Cardiac fibroblast (primary cell): Measurements from ENCODE around the gene ERICH3.

Experiments
- DNase-seq, 2 donors: peaks; one replicate each; pipeline versions ENCODE4 v3.0.0 to v3.0.0-alpha.2; 2010; ENCODE audit warnings: low read depth in 2 of 2
- H3K4me3 ChIP-seq, 2 donors: replicated peaks in 1 of 2; 1 replicate in 1 of 2; 2 replicates in 1 of 2; pipeline ENCODE4 v1.5.1; 2011; ENCODE audit warnings: low read depth in 2 of 2, low read length in 2 of 2, mild to moderate bottlenecking in 2 of 2, moderate library complexity in 1 of 2
- TF ChIP-seq, protein P1 (sequence below): IDR thresholded peaks from one replicate; pipeline ENCODE4 v1.5.1; 2011; ENCODE audit warnings: low read depth, mild to moderate bottlenecking, low read length, inconsistent platforms

ERICH3 gene

DNA sequence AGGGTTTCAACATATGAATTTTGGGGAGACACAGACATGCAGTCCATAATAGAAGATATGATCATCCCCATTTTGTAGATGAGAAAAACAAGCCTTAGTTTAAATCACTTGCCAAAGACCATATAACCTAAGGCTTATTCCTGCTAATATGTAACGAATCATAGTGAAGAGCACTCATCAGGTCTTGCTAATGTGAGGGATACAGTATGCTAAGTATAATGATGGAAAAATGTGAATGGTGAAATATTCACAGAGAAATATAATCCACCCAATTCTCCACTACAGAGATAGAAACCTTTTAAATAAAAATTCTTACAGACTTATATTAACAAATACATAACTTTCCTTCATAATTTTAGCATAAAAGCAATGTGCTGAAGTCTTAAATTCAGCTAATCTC lies 18.9 kb downstream of the ERICH3 start:
- TF ChIP-seq, protein P1, sequence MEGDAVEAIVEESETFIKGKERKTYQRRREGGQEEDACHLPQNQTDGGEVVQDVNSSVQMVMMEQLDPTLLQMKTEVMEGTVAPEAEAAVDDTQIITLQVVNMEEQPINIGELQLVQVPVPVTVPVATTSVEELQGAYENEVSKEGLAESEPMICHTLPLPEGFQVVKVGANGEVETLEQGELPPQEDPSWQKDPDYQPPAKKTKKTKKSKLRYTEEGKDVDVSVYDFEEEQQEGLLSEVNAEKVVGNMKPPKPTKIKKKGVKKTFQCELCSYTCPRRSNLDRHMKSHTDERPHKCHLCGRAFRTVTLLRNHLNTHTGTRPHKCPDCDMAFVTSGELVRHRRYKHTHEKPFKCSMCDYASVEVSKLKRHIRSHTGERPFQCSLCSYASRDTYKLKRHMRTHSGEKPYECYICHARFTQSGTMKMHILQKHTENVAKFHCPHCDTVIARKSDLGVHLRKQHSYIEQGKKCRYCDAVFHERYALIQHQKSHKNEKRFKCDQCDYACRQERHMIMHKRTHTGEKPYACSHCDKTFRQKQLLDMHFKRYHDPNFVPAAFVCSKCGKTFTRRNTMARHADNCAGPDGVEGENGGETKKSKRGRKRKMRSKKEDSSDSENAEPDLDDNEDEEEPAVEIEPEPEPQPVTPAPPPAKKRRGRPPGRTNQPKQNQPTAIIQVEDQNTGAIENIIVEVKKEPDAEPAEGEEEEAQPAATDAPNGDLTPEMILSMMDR: no peak
- DNase-seq: no peak

DNA sequence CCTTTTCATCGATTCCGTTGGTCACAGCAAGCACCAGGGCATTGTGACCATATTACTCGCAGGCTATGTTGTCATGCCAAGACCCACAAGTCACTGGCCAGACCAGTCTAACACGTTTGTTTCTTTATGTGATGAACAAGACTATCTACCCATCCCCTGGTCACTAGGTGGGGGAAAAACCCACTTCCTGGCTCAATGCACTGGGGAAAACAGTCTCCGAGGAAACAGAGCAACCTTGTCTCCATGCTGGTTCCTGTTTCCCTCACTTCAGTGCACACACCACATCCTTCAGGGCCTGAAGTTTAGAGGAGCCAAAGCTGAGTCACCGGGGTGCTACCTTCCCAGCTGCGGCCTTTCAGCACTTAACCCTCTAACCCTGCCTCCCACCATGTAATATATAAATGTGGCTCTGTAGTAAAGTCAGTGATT lies 20.9 kb downstream of the ERICH3 start:
- peak; percentile 16 to 39 for DNase-seq
- TF ChIP-seq, protein P1: no peak

More for the DNA sequence above, 18.9 kb downstream of the ERICH3 start:
- no peak overlapping the region for H3K4me3 ChIP-seq

DNA sequence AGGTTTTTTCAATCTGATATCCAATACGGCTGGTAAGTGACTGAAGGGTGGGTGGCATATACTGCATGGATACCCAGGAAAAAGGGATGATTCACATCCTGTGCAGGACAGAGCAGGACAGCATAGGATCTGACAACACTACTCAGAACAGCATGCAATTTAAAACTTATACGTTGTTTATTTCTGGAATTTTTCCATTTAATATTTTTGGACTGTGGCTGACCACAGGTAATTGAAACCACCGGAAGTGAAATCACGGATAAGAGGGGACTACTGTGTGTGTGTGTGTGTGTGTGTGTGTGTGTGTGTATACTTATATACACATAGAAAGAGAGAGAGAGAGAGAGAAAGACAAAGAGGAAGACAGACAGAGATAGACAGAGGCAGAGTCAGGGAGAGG lies 23.0 kb downstream of the ERICH3 start:
- no peak overlapping the region for H3K4me3 ChIP-seq
- DNase-seq: peak in 1 of 2 donors; percentile 8
- TF ChIP-seq, protein P1: no peak

More for the DNA sequence above, 20.9 kb downstream of the ERICH3 start:
- no peak overlapping the region for H3K4me3 ChIP-seq

DNA sequence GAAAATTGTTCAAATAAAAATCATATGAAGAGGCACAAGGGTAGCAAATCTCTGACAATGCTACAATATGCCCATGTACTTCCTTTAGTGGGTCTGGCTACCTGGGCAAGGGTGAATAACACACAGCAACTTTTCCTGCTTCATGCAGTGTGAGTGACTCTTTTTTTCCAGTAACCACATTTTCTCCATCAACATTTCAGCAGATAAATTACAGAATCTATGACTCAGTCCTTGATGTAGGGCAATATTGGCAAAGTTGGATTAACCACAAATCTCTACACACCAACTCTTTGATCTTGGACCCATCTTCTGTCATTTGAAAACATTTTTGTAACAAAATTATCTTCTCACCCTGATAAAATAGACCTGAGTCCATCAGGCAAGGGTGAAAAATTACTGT lies 31.7 kb downstream of the ERICH3 start:
- DNase-seq: no peak
- H3K4me3 ChIP-seq: no peak overlapping the region
- TF ChIP-seq, protein P1: no peak

DNA sequence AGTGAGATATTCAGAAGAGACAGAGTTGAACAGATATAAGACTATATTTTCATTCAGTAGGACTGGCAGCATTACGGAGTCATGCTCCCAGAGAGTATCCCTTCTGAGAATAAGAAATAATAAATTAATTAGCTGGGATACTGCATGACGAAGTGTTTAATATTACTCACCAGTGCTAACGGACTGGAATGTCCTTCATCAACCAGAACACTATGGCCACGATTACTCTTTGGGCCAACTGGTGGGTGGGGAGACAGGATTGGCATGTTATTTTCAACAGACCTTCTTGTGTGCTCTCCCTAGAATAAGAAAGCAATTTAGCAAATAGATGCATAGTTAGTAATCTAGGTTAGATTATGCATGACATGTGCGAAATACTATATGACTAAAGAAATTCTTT lies 32.4 kb downstream of the ERICH3 start:
- TF ChIP-seq, protein P1: no peak
- no peak overlapping the region for H3K4me3 ChIP-seq
- no peak for DNase-seq

DNA sequence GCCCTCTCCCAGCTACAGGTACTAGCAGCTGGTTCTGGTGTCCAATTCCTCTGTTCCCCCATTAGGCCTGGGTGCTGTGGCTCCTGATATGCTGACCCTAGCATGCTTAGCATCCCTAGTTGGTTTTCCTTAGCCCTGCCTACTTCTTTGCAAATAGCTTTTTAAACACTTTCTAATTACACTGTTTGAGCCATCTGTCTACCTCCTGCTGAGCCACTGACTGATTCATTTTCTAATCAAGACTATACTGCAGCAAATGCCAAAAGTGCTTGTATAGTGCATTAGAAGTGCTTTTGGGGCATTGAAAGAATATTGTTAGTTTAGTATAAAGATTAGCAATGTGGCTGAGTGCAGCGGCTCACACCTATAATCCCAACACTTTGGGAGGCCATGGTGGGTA lies 36.3 kb downstream of the ERICH3 start:
- no peak for DNase-seq
- no peak overlapping the region for H3K4me3 ChIP-seq
- TF ChIP-seq, protein P1: no peak

DNA sequence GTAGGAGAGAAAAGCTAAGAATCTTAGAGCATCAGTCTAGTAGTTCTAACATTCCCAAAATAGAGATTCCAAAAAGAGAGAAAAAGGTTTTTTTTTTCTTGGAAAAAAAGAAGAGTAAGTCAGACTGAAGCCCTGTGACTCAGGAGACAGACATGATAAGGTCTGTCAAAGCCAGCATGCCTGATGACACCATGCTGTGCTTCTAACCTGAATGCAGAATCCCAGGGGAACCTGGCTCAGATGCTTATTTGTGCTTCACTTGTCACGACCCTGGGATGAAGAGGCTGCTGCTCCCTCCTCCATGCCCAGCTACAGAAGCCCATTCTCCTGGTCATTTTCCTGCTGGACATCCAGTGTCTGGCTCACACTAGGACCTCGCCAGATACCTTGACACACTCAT lies 44.3 kb downstream of the ERICH3 start:
- no peak overlapping the region for H3K4me3 ChIP-seq
- DNase-seq: no peak
- TF ChIP-seq, protein P1: no peak
